Gastroesophageal sphincter (tissue), 3 donors: ENCODE measurements around the gene PPP1R14C.

Experiments
- CTCF ChIP-seq, 4 experiments: fragments of 200-600 bp in 2 of 4; fragments of 450-650 bp in 2 of 4; sonication (generic) in 1 of 4; IDR thresholded peaks; one replicate each; pipeline ENCODE4 v1.5.1; 2017 to 2019; ENCODE audit warnings: antibody characterized with exemption in 4 of 4, mild to moderate bottlenecking in 2 of 4, moderate library complexity in 2 of 4
- POLR2A ChIP-seq, 2 donors: fragments of 450-650 bp; IDR thresholded peaks; one replicate each; pipeline ENCODE4 v1.6.1; 2017; ENCODE audit warnings: antibody characterized with exemption in 2 of 2, mild to moderate bottlenecking in 2 of 2, moderate library complexity in 1 of 2

DNA sequence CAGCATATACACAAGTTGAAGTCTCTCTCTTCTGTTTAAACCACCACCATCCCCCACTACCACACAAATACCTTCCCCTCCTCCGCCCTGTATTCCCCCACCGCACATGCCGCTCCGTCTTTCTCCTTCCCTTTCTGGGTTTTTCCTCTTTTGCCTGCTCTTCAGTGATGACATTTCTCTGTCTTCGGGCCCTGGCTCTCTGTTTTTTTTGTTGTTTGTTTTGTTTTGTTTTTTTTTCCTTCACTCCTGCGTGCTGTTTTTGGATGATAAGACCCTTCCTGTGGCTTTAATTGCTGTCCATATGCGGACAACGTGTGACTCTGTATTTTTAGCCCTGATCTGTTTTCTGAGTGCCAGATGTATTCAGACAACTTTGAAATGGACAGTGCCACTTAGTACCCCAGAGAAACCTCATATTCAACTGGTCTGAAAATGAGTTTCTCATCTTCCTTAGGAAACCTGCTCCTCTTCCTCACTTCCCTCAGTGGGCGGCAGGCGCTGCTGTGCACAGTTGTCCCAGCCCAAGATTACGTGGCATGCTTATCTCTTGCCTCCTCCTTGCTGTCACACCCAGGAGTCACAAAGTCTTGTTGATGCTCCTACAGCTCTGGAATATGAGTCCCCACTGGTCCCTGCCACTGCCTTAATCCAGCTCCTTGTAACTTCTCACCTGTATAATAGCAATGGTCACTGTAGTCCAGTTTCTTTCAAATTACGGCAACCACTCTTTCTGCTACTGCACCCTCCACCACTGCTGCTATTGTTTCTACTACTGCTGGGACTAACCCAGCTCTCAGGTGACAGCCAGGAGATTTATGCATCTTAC, 8.2 kb downstream of the PPP1R14C start:
- no peak for TF ChIP-seq CTCF (IDR thresholded peaks at IDR 0.05)
- no peak for TF ChIP-seq POLR2A (IDR thresholded peaks at IDR 0.05)
